Smooth muscle cell of trachea (primary cell): ENCODE results near the gene CIB4. TPM values are rescaled to one million over a fixed set of nuclear protein-coding genes. Genes with fewer than 3 reads are reported as not detected.

Experiments
- total RNA-seq: library from RNA; depleted of rRNA; stranded (reverse); fragments of >200 nt; gene quantifications from 2 replicates; pipeline ENCODE4 v1.2.1, GENCODE V29; 2014

CIB4 gene
- total RNA-seq, result not detected in 2 replicates

GRCh38 chr2:26640781-26641564 lies at the start of gene CIB4:
CIB4 (minus strand) TSS chr2:26641366; CDS start chr2:26641314, 52 bp downstream.

Other genes starting within 250 kb of the CIB4 start
- gene DRC1, start 239.4 kb downstream of the CIB4 start, total RNA-seq, result 0.33 TPM in 1 of 2 replicates, not detected in the other
- not detected in 2 replicates for gene OTOF, start 163.2 kb downstream of the CIB4 start, total RNA-seq
- gene KCNK3, start 51.4 kb upstream of the CIB4 start, total RNA-seq, result under 0.01 TPM in 2 replicates
- gene SLC35F6, start 122.9 kb upstream of the CIB4 start, total RNA-seq, result 37.1 and 69.5 TPM in 2 replicates
- gene CENPA, start 144.7 kb upstream of the CIB4 start, total RNA-seq, result 0.99 and 21.4 TPM in 2 replicates
- under 0.01 TPM in 1 of 2 replicates, not detected in the other for gene DPYSL5, start 206.8 kb upstream of the CIB4 start, total RNA-seq